ENCODE results near the gene GRIK2. TPM values are rescaled to one million over a fixed set of nuclear protein-coding genes. Genes with fewer than 3 reads are reported as not detected.
"Not testable (repeated sequence)": the region's sequence is repeated elsewhere in the genome, so short reads cannot be mapped to it uniquely, and the experiment has no call there.

The GRIK2 gene
- total RNA-seq, 6 experiments from 2014 or later = 25.0 to 33.3 (median 28.3) TPM

GRCh38 chr6:101365181-101365580 lies 28.3 kb upstream of the GRIK2 start:
- TF ChIP-seq, protein P1, sequence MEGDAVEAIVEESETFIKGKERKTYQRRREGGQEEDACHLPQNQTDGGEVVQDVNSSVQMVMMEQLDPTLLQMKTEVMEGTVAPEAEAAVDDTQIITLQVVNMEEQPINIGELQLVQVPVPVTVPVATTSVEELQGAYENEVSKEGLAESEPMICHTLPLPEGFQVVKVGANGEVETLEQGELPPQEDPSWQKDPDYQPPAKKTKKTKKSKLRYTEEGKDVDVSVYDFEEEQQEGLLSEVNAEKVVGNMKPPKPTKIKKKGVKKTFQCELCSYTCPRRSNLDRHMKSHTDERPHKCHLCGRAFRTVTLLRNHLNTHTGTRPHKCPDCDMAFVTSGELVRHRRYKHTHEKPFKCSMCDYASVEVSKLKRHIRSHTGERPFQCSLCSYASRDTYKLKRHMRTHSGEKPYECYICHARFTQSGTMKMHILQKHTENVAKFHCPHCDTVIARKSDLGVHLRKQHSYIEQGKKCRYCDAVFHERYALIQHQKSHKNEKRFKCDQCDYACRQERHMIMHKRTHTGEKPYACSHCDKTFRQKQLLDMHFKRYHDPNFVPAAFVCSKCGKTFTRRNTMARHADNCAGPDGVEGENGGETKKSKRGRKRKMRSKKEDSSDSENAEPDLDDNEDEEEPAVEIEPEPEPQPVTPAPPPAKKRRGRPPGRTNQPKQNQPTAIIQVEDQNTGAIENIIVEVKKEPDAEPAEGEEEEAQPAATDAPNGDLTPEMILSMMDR (IDR thresholded peaks at IDR 0.05) = no peak
- H3K4me3 Mint-ChIP-seq = no peak overlapping the region
- no peak overlapping the region for H3K27ac Mint-ChIP-seq
- H3K4me1 Mint-ChIP-seq (ENCODE audit: low read depth) = peaks cover 9% of the 10 kb centered on the region; the same call in 1 of the 2 replicates
- H3K27me3 Mint-ChIP-seq (ENCODE audit: insufficient read depth) = no peaks in the 10 kb centered on the region
- DNase-seq = no peak
- H3K36me3 Mint-ChIP-seq (ENCODE audit: low read depth) = no peaks in the 10 kb centered on the region
- no peaks in the 10 kb centered on the region for H3K9me3 Mint-ChIP-seq

DNA sequence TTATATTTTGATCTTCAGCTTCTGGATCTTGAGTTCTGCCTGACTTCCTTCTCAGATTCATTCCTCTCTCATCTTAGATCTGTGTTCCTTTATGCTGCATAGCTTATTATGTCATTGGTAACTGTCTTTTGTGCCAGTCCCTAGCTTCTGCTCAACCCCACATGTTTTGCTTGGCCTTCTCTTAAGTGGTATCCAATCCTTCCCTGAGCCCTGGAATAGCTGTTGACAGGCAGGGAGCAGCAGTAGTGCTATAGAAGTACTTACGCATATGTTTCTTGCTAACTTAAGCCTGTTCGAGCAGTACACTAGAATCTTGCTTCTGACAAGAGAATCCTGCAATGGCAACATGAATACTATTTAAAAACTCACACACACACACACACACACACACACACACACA lies 13.6 kb upstream of the GRIK2 start:
- Mint-ChIP-seq H3K9me3 (no peaks in the 10 kb centered on the region), H3K4me3 (no peak overlapping the region), H3K27ac (no peak overlapping the region), H3K27me3 (ENCODE audit: insufficient read depth) (no peaks in the 10 kb centered on the region; the same call in none of the 2 replicates), H3K4me1 (ENCODE audit: low read depth) (peaks cover 6% of the 10 kb centered on the region; the same call in 1 of the 2 replicates), H3K36me3 (ENCODE audit: low read depth) (no peaks in the 10 kb centered on the region)
- DNase-seq = no peak
- TF ChIP-seq, protein P1 (IDR thresholded peaks at IDR 0.05) = no peak

- Mint-ChIP-seq H3K4me3 (no peak overlapping the region), H3K36me3 (ENCODE audit: low read depth) (no peaks in the 10 kb centered on the region)
Measured at GRCh38 chr6:101380897-101381630, 12.4 kb upstream of the GRIK2 start.

GRCh38 chr6:101383747-101384146 lies 9.8 kb upstream of the GRIK2 start:
- not testable (repeated sequence) for H3K4me1 Mint-ChIP-seq (ENCODE audit: low read depth); H3K36me3 Mint-ChIP-seq (ENCODE audit: low read depth); H3K9me3 Mint-ChIP-seq; H3K27me3 Mint-ChIP-seq (ENCODE audit: insufficient read depth); H3K27ac Mint-ChIP-seq; DNase-seq; H3K4me3 Mint-ChIP-seq

More at GRCh38 chr6:101380897-101381630, 12.4 kb upstream of the GRIK2 start:
- no peak overlapping the region for H3K27ac Mint-ChIP-seq
- no peak for DNase-seq
- peaks cover 6% of the 10 kb centered on the region; the same call in 1 of the 2 replicates for H3K4me1 Mint-ChIP-seq (ENCODE audit: low read depth)
- TF ChIP-seq, protein P1 (IDR thresholded peaks at IDR 0.05) = no peak
- no peaks in the 10 kb centered on the region; the same call in none of the 2 replicates for H3K27me3 Mint-ChIP-seq (ENCODE audit: insufficient read depth)
- H3K9me3 Mint-ChIP-seq = no peaks in the 10 kb centered on the region

DNA sequence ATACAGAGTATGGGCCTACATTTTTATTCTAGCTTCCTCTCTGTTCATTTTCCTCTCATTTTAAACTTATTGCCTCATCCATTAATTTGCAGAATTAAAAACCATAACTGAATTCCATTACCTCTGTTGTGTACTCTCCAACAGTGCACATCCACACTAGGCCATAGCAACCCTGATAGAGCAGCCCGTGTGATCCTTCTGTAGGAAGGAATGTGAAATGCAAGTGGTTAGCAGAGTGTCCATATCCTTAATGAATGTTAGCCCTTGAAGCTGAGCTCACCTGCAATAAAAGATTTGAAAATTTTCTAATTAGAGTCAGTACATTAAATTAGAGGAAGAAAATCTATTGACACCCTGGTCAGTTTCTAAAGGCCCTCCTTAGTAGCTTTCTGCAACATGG lies 6.5 kb upstream of the GRIK2 start:
- no peaks in the 10 kb centered on the region for H3K9me3 Mint-ChIP-seq
- no peak overlapping the region for H3K27ac Mint-ChIP-seq
- H3K4me1 Mint-ChIP-seq (ENCODE audit: low read depth) = peaks cover 11% of the 10 kb centered on the region
- no peak for DNase-seq
- no peaks in the 10 kb centered on the region for H3K27me3 Mint-ChIP-seq (ENCODE audit: insufficient read depth)
- TF ChIP-seq, protein P1 (IDR thresholded peaks at IDR 0.05) = peak; percentile 59
- H3K36me3 Mint-ChIP-seq (ENCODE audit: low read depth) = no peaks in the 10 kb centered on the region
- no peak overlapping the region for H3K4me3 Mint-ChIP-seq

DNA sequence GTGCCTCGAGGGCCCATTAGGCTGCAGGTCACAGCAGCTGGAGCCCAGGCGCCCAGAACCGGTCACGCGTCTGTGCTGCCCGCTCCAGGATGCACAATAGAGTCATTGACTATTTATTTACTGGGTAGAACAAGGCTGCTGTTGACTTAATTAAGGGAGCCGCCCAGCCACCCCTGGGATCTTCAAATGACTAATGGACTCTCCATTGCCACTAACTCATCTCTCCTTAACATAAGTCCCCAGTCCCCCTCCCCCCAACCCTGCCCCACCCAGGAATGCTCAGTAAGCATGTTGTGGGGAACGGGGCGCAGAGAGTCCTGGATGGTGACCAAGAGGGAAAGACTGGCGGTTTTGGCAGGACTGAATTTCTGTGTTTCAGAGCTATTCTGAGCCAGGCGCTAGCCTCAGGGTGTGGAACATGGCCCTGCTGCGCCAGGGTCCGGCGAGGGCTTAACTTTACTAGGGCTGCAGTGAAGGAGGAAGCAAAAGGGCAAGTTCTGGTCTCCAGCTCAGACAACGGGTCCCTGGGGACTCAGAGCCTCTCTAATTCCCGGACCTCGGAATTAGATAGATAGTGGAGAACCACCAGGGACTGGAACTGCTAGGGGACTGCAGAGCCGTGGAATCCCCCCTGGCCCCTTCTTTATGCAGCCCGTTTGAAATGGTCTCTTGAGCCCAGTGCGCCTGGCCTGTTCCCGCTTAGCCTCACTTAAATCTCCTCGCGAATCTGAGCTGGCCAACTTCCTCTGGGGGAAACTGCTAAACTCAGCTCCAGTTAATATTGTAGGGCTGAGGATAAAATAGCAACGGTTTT lies 1.5 kb upstream of the GRIK2 start:
- no peaks in the 10 kb centered on the region for H3K27me3 Mint-ChIP-seq (ENCODE audit: insufficient read depth)
- peaks cover 51% of the 10 kb centered on the region for H3K4me1 Mint-ChIP-seq (ENCODE audit: low read depth)
- TF ChIP-seq, protein P1 (IDR thresholded peaks at IDR 0.05) = no peak
- peak overlapping the region; percentile 91 for H3K27ac Mint-ChIP-seq
- peak; percentile 67 for DNase-seq
- no peaks in the 10 kb centered on the region for H3K9me3 Mint-ChIP-seq
- no peaks in the 10 kb centered on the region for H3K36me3 Mint-ChIP-seq (ENCODE audit: low read depth)
- peak overlapping the region; percentile 95 for H3K4me3 Mint-ChIP-seq
